ENCODE measurements around the gene ST8SIA2.
"Not testable (repeated sequence)": the region's sequence is repeated elsewhere in the genome, so short reads cannot be mapped to it uniquely, and the experiment has no call there.

ST8SIA2 gene

GRCh38 chr15:92444631-92445030 lies 51.0 kb downstream of the ST8SIA2 start:
- no peak for DNase-seq

GRCh38 chr15:92448370-92448769 lies 54.7 kb downstream of the ST8SIA2 start:
- no peak for DNase-seq

GRCh38 chr15:92449476-92449875 lies 55.8 kb downstream of the ST8SIA2 start:
- no peak for DNase-seq

- no peak for DNase-seq
Measured at GRCh38 chr15:92451225-92451825, 57.6 kb downstream of the ST8SIA2 start.

GRCh38 chr15:92452143-92452542 lies 58.5 kb downstream of the ST8SIA2 start:
- no peak for DNase-seq

GRCh38 chr15:92453607-92454006 lies 59.9 kb downstream of the ST8SIA2 start:
- no peak for DNase-seq

- DNase-seq = no peak
Measured at GRCh38 chr15:92454555-92455105, 60.9 kb downstream of the ST8SIA2 start.

- no peak for DNase-seq
Measured at GRCh38 chr15:92455271-92455670, 61.6 kb downstream of the ST8SIA2 start.

GRCh38 chr15:92457471-92458041 lies 63.9 kb downstream of the ST8SIA2 start:
- DNase-seq = no peak

GRCh38 chr15:92460023-92460422 lies 66.3 kb downstream of the ST8SIA2 start:
- no peak for DNase-seq

GRCh38 chr15:92462424-92463125 lies 68.9 kb downstream of the ST8SIA2 start:
- no peak for DNase-seq

- no peak for DNase-seq
Measured at GRCh38 chr15:92463352-92463751, 69.7 kb downstream of the ST8SIA2 start.

GRCh38 chr15:92463826-92464225 lies 70.1 kb downstream of the ST8SIA2 start:
- no peak for DNase-seq

- no peak for DNase-seq
Measured at GRCh38 chr15:92466834-92467233, 73.2 kb downstream of the ST8SIA2 start.

- DNase-seq = no peak
Measured at GRCh38 chr15:92467245-92467644, 73.6 kb downstream of the ST8SIA2 start.

GRCh38 chr15:92468991-92469390 lies 75.3 kb downstream of the ST8SIA2 start:
- no peak for DNase-seq

- no peak for DNase-seq
Measured at GRCh38 chr15:92471288-92471687, 77.6 kb downstream of the ST8SIA2 start.

GRCh38 chr15:92473756-92474155 lies 80.1 kb downstream of the ST8SIA2 start:
- no peak for DNase-seq

- not testable (repeated sequence) for DNase-seq
Measured at GRCh38 chr15:92479730-92480129, 86.0 kb downstream of the ST8SIA2 start.

- no peak for DNase-seq
Measured at GRCh38 chr15:92480361-92480760, 86.7 kb downstream of the ST8SIA2 start.

- DNase-seq = no peak
Measured at GRCh38 chr15:92485441-92485840, 91.8 kb downstream of the ST8SIA2 start.

GRCh38 chr15:92492551-92493115 lies 99.0 kb downstream of the ST8SIA2 start:
- no peak for DNase-seq

GRCh38 chr15:92494806-92495336 lies 101.2 kb downstream of the ST8SIA2 start:
- DNase-seq = no peak

GRCh38 chr15:92495446-92495845 lies 101.8 kb downstream of the ST8SIA2 start:
- DNase-seq = no peak

All from GF-D8 (cell line).